NT2/D1 (cell line): Measurements from ENCODE around the gene HSDL2.

Source experiments
- DNase-seq: peaks from one replicate; pipeline ENCODE4 v3.0.0-alpha.2; 2011; ENCODE audit warnings: low read depth, low spot score
- H3K27me3 ChIP-seq: 2 replicates; pipeline ENCODE4 v1.6.0; 2011; ENCODE audit warnings: mild to moderate bottlenecking; ENCODE audit not compliant: insufficient read length, insufficient read depth
- H3K36me3 ChIP-seq: 2 replicates; pipeline ENCODE4 v1.6.1; 2011; ENCODE audit warnings: mild to moderate bottlenecking, low read length, mixed read lengths; ENCODE audit not compliant: insufficient read depth, insufficient read length
- H3K4me1 ChIP-seq: 2 replicates; pipeline ENCODE4 v1.5.1; 2011; ENCODE audit not compliant: insufficient read depth, insufficient read length
- H3K4me3 ChIP-seq: 2 replicates; pipeline ENCODE4 v1.5.1; 2011; ENCODE audit warnings: low read depth; ENCODE audit not compliant: insufficient read length
- H3K9ac ChIP-seq: 2 replicates; pipeline ENCODE4 v1.6.0; 2011; ENCODE audit warnings: low read depth; ENCODE audit not compliant: insufficient read length
- H3K9me3 ChIP-seq: 2 replicates; pipeline ENCODE4 v1.5.1; 2011; ENCODE audit warnings: mild to moderate bottlenecking, low read length; ENCODE audit not compliant: insufficient read depth
- SUZ12 ChIP-seq: IDR thresholded peaks from 2 replicates; pipeline ENCODE4 v1.6.1; 2011; ENCODE audit not compliant: insufficient read length, insufficient read depth; ENCODE audit errors: extremely low read depth
- YY1 ChIP-seq: IDR thresholded peaks from 2 replicates; pipeline ENCODE4 v1.6.1; 2011; ENCODE audit not compliant: insufficient read length, insufficient read depth
- ZNF274 ChIP-seq: IDR thresholded peaks from 2 replicates; pipeline ENCODE4 v1.6.1; 2011; ENCODE audit warnings: mild to moderate bottlenecking, low read depth, low read length

The HSDL2 gene

GRCh38 chr9:112493393-112494137 lies 113.7 kb downstream of the HSDL2 start:
- no peaks in the 10 kb centered on the region for H3K4me1 ChIP-seq
- H3K36me3 ChIP-seq, result peaks cover 25% of the 10 kb centered on the region
- peaks cover 21% of the 10 kb centered on the region for H3K9me3 ChIP-seq
- TF ChIP-seq ZNF274, result no peak
- no peak for TF ChIP-seq SUZ12
- TF ChIP-seq YY1, result no peak
- H3K27me3 ChIP-seq, result no peaks in the 10 kb centered on the region
- no peak overlapping the region for H3K9ac ChIP-seq
- H3K4me3 ChIP-seq, result no peak overlapping the region
- no peak for DNase-seq

GRCh38 chr9:112494153-112494552 lies 114.2 kb downstream of the HSDL2 start:
- Histone ChIP-seq H3K9me3 (peaks cover 21% of the 10 kb centered on the region), H3K9ac (no peak overlapping the region), H3K4me1 (no peaks in the 10 kb centered on the region), H3K36me3 (peaks cover 25% of the 10 kb centered on the region), H3K27me3 (no peaks in the 10 kb centered on the region), H3K4me3 (no peak overlapping the region)
- no peak for DNase-seq
- no peak for TF ChIP-seq YY1
- TF ChIP-seq ZNF274, result no peak
- TF ChIP-seq SUZ12, result no peak

- Histone ChIP-seq H3K27me3 (no peaks in the 10 kb centered on the region), H3K36me3 (peaks cover 25% of the 10 kb centered on the region), H3K4me1 (no peaks in the 10 kb centered on the region), H3K9ac (no peak overlapping the region), H3K4me3 (no peak overlapping the region), H3K9me3 (peaks cover 21% of the 10 kb centered on the region)
- DNase-seq, result no peak
- TF ChIP-seq SUZ12 (no peak), ZNF274 (no peak), YY1 (no peak)
Measured at GRCh38 chr9:112495614-112496013, 115.7 kb downstream of the HSDL2 start.

GRCh38 chr9:112496074-112496722 lies 116.3 kb downstream of the HSDL2 start:
- Histone ChIP-seq H3K4me1 (no peaks in the 10 kb centered on the region), H3K36me3 (peaks cover 20% of the 10 kb centered on the region), H3K9ac (no peak overlapping the region), H3K4me3 (no peak overlapping the region), H3K9me3 (peaks cover 21% of the 10 kb centered on the region), H3K27me3 (no peaks in the 10 kb centered on the region)
- DNase-seq, result no peak
- no peak for TF ChIP-seq SUZ12
- no peak for TF ChIP-seq YY1
- no peak for TF ChIP-seq ZNF274

- H3K4me3 ChIP-seq, result no peak overlapping the region
- TF ChIP-seq YY1, result no peak
- no peak for TF ChIP-seq SUZ12
- no peak for TF ChIP-seq ZNF274
- DNase-seq, result no peak
- no peaks in the 10 kb centered on the region for H3K9me3 ChIP-seq
- H3K4me1 ChIP-seq, result no peaks in the 10 kb centered on the region
- H3K36me3 ChIP-seq, result no peaks in the 10 kb centered on the region
- H3K27me3 ChIP-seq, result no peaks in the 10 kb centered on the region
- H3K9ac ChIP-seq, result no peak overlapping the region
Measured at GRCh38 chr9:112500842-112501241, 120.9 kb downstream of the HSDL2 start.

GRCh38 chr9:112501287-112501686 lies 121.4 kb downstream of the HSDL2 start:
- Histone ChIP-seq H3K4me1 (no peaks in the 10 kb centered on the region), H3K9ac (no peak overlapping the region), H3K4me3 (no peak overlapping the region), H3K27me3 (no peaks in the 10 kb centered on the region), H3K36me3 (no peaks in the 10 kb centered on the region), H3K9me3 (no peaks in the 10 kb centered on the region)
- TF ChIP-seq ZNF274 (no peak), SUZ12 (no peak), YY1 (no peak)
- no peak for DNase-seq

- Histone ChIP-seq H3K4me1 (no peaks in the 10 kb centered on the region), H3K9ac (no peak overlapping the region), H3K36me3 (no peaks in the 10 kb centered on the region), H3K4me3 (no peak overlapping the region), H3K9me3 (no peaks in the 10 kb centered on the region), H3K27me3 (no peaks in the 10 kb centered on the region)
- no peak for DNase-seq
- TF ChIP-seq YY1 (no peak), SUZ12 (no peak), ZNF274 (no peak)
Measured at GRCh38 chr9:112502175-112502946, 122.5 kb downstream of the HSDL2 start.
